Colon (tissue), 2 donors: ENCODE results near the gene IMPG1.
"Not testable (repeated sequence)": the region's sequence is repeated elsewhere in the genome, so short reads cannot be mapped to it uniquely, and the experiment has no call there.

Experiments used
- FAIRE-seq: peaks from 2 replicates; lab custom pipeline; 2012; peaks lifted over from hg19 to GRCh38; lab: Jason Lieb, UNC
- donor health status: control.
- donor health status: control.

Gene IMPG1

GRCh38 chr6:75946146-75946831 is 126.2 kb downstream of the IMPG1 start:
- no peak for FAIRE-seq

- FAIRE-seq, result no peak
Measured at GRCh38 chr6:75943381-75943780, 129.1 kb downstream of the IMPG1 start.

- no peak for FAIRE-seq
Measured at GRCh38 chr6:75941509-75941908, 131.0 kb downstream of the IMPG1 start.

GRCh38 chr6:75940564-75940963 is 131.9 kb downstream of the IMPG1 start:
- FAIRE-seq, result no peak

GRCh38 chr6:75937846-75938245 is 134.6 kb downstream of the IMPG1 start:
- no peak for FAIRE-seq

- no peak for FAIRE-seq
Measured at GRCh38 chr6:75936682-75937081, 135.8 kb downstream of the IMPG1 start.

GRCh38 chr6:75935473-75935793 is 137.0 kb downstream of the IMPG1 start:
- FAIRE-seq, result no peak

GRCh38 chr6:75934643-75935472 is 137.6 kb downstream of the IMPG1 start:
- FAIRE-seq, result no peak

GRCh38 chr6:75933387-75933975 is 139.0 kb downstream of the IMPG1 start:
- no peak for FAIRE-seq

GRCh38 chr6:75932067-75932466 is 140.4 kb downstream of the IMPG1 start:
- no peak for FAIRE-seq

- FAIRE-seq, result no peak
Measured at GRCh38 chr6:75931011-75931680, 141.3 kb downstream of the IMPG1 start.

- no peak for FAIRE-seq
Measured at GRCh38 chr6:75926293-75927168, 145.9 kb downstream of the IMPG1 start.

- FAIRE-seq, result no peak
Measured at GRCh38 chr6:75922226-75922625, 150.2 kb downstream of the IMPG1 start.

GRCh38 chr6:75913040-75913439 is 159.4 kb downstream of the IMPG1 start:
- FAIRE-seq, result no peak

- no peak for FAIRE-seq
Measured at GRCh38 chr6:75907444-75907843, 165.0 kb downstream of the IMPG1 start.

- FAIRE-seq, result no peak
Measured at GRCh38 chr6:75906871-75907270, 165.6 kb downstream of the IMPG1 start.

- FAIRE-seq, result not testable (repeated sequence)
Measured at GRCh38 chr6:75905129-75905528, 167.3 kb downstream of the IMPG1 start.

- not testable (repeated sequence) for FAIRE-seq
Measured at GRCh38 chr6:75900216-75900615, 172.2 kb downstream of the IMPG1 start.

- FAIRE-seq, result no peak
Measured at GRCh38 chr6:75896526-75896925, 175.9 kb downstream of the IMPG1 start.

GRCh38 chr6:75893776-75894152 is 178.7 kb downstream of the IMPG1 start:
- no peak for FAIRE-seq

- no peak for FAIRE-seq
Measured at GRCh38 chr6:75893058-75893775, 179.2 kb downstream of the IMPG1 start.
